Peyer's patch (tissue), 4 donors: ENCODE measurements around the gene PSMG1.

ENCODE experiments used
- POLR2A ChIP-seq, 2 donors: fragments of 450-650 bp; IDR thresholded peaks; one replicate each; pipeline ENCODE4 v1.5.1; 2017; ENCODE audit warnings: antibody characterized with exemption in 2 of 2, mild to moderate bottlenecking in 2 of 2, moderate library complexity in 2 of 2
- TF ChIP-seq, protein P1 (sequence below), 6 experiments: fragments of 450-650 bp in 4 of 6; fragments of 200-600 bp in 2 of 6; sonication (generic) in 1 of 6; IDR thresholded peaks; one replicate each; pipeline ENCODE4 v1.5.1; 2017 to 2019; ENCODE audit warnings: antibody characterized with exemption in 6 of 6, mild to moderate bottlenecking in 3 of 6, moderate library complexity in 1 of 6

DNA sequence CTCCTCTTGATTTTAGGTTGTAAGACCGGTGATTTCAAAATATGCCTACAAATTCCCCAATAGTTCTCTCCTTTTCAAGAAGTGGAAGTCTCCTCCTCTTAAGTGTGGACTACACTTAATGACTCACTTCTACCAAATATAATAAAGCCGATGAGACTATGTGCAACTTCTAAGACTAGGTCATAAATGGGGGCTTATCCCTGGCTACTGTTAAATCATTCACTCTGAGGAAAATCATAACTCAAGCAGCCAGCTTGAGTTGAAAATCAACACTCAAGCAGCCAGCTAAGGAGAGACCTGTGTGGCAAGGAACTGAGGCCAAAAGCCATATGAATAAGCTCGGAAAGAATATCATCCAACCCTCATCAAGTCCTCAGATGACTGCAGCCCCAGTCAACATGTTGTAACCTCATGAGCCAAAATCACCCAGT, 49.6 kb upstream of the PSMG1 start:
- TF ChIP-seq POLR2A (IDR thresholded peaks at IDR 0.05) = no peak
- TF ChIP-seq, protein P1, sequence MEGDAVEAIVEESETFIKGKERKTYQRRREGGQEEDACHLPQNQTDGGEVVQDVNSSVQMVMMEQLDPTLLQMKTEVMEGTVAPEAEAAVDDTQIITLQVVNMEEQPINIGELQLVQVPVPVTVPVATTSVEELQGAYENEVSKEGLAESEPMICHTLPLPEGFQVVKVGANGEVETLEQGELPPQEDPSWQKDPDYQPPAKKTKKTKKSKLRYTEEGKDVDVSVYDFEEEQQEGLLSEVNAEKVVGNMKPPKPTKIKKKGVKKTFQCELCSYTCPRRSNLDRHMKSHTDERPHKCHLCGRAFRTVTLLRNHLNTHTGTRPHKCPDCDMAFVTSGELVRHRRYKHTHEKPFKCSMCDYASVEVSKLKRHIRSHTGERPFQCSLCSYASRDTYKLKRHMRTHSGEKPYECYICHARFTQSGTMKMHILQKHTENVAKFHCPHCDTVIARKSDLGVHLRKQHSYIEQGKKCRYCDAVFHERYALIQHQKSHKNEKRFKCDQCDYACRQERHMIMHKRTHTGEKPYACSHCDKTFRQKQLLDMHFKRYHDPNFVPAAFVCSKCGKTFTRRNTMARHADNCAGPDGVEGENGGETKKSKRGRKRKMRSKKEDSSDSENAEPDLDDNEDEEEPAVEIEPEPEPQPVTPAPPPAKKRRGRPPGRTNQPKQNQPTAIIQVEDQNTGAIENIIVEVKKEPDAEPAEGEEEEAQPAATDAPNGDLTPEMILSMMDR (IDR thresholded peaks at IDR 0.05) = no peak
